Mucosa of stomach (tissue), 1 donor: ENCODE results near the gene TMEM171.

Experiments
- H3K27me3 ChIP-seq: one replicate; pipeline ENCODE4 v1.7.0; 2013; ENCODE audit warnings: mild to moderate bottlenecking, low read length; ENCODE audit not compliant: control insufficient read depth, insufficient read depth
- H3K36me3 ChIP-seq: one replicate; pipeline ENCODE4 v1.7.0; 2013; ENCODE audit warnings: low read length; ENCODE audit not compliant: control insufficient read depth, insufficient read depth
- H3K4me1 ChIP-seq: one replicate; pipeline ENCODE4 v1.7.0; 2013; ENCODE audit warnings: mild to moderate bottlenecking, low read length; ENCODE audit not compliant: control insufficient read depth, insufficient read depth
- H3K4me3 ChIP-seq: one replicate; pipeline ENCODE4 v1.7.0; 2013; ENCODE audit warnings: low read length
- H3K9ac ChIP-seq: one replicate; pipeline ENCODE4 v1.7.0; 2013; ENCODE audit warnings: mild to moderate bottlenecking, low read length, moderate library complexity
- H3K9me3 ChIP-seq: one replicate; pipeline ENCODE4 v1.7.0; 2013; ENCODE audit warnings: mild to moderate bottlenecking, low read length, moderate library complexity; ENCODE audit not compliant: control insufficient read depth
- donor health status: Pancreatic carcinoma.

TMEM171 gene

DNA sequence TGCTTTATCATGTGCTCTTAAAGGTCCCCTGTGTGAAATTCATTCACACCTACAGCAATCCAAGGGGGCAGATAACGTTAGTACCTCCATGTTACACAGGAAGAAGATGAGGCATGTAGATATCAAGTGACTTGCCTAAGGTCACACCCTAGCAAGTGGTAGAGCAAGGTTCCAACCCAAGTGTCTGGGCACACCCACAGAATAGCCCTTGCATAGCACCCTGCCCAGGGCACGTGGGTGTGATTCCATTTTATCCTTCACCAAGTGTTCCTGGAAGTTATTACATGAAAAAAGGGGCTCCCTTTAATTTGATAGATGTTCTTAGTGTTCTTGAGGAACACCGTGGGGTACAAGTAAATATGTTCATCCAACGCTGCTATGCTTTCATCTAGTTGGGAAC, 4.9 kb downstream of the TMEM171 start:
- Histone ChIP-seq H3K36me3 (no peaks in the 10 kb centered on the region), H3K27me3 (no peaks in the 10 kb centered on the region), H3K9ac (no peak overlapping the region), H3K4me1 (peaks cover 34% of the 10 kb centered on the region), H3K9me3 (no peaks in the 10 kb centered on the region), H3K4me3 (no peak overlapping the region)

DNA sequence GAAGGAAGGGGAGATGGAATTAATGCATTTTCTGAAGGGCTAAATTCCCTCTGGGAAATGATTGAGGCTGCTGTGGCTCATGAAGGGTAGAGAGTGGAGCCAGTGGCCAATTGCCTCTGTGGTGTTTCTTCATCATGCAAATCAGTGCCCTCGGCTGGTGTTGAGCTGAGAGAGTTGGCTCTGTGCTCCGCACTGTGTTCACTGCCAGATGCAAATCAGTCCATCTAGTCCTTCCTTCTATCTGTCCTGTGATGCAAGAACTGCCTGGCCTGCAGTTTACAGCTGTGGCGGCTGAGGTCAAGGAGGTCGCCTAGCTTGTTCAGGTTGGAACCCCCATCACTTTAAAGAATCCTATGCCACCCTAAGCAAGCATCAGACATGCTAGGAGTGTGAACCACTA, 6.0 kb downstream of the TMEM171 start:
- Histone ChIP-seq H3K9me3 (no peaks in the 10 kb centered on the region), H3K4me1 (peaks cover 42% of the 10 kb centered on the region), H3K9ac (no peak overlapping the region), H3K36me3 (no peaks in the 10 kb centered on the region), H3K27me3 (no peaks in the 10 kb centered on the region), H3K4me3 (no peak overlapping the region)

GRCh38 chr5:73126957-73127356, 6.6 kb downstream of the TMEM171 start:
- Histone ChIP-seq H3K9me3 (no peaks in the 10 kb centered on the region), H3K9ac (no peak overlapping the region), H3K4me3 (no peak overlapping the region), H3K4me1 (peaks cover 46% of the 10 kb centered on the region), H3K27me3 (no peaks in the 10 kb centered on the region), H3K36me3 (no peaks in the 10 kb centered on the region)

DNA sequence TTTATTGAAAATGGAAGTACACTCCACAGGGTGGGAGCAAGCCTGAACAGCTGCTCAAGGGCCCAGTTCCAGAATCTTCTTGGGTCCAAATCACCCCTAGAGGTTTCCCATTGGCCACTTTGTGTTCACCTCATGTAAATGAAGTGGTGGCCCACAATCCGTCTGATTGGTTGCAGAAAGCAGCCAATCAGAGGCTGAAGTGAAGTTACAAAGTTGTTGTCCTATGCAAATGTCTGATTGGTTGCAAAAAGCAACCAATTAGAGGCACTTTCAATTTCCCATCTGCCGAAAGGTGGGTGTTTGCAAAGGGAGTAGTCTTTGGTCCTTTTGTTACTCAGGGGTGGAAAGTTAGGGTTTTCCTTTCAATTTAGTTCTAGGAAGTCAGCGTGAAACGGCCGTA, 8.8 kb downstream of the TMEM171 start:
- Histone ChIP-seq H3K4me3 (no peak overlapping the region), H3K9ac (peak overlapping the region; percentile 64), H3K27me3 (no peaks in the 10 kb centered on the region), H3K4me1 (peaks cover 55% of the 10 kb centered on the region), H3K9me3 (no peaks in the 10 kb centered on the region), H3K36me3 (no peaks in the 10 kb centered on the region)

- peaks cover 48% of the 10 kb centered on the region for H3K4me1 ChIP-seq
- H3K9ac ChIP-seq: no peak overlapping the region
- no peak overlapping the region for H3K4me3 ChIP-seq
- no peaks in the 10 kb centered on the region for H3K27me3 ChIP-seq
- H3K9me3 ChIP-seq: no peaks in the 10 kb centered on the region
- no peaks in the 10 kb centered on the region for H3K36me3 ChIP-seq
Measured at GRCh38 chr5:73130811-73131210, 10.4 kb downstream of the TMEM171 start.

- H3K9ac ChIP-seq: peak overlapping the region; percentile 9
- H3K36me3 ChIP-seq: no peaks in the 10 kb centered on the region
- no peak overlapping the region for H3K4me3 ChIP-seq
- H3K9me3 ChIP-seq: no peaks in the 10 kb centered on the region
- H3K4me1 ChIP-seq: peaks cover 44% of the 10 kb centered on the region
- no peaks in the 10 kb centered on the region for H3K27me3 ChIP-seq
Measured at GRCh38 chr5:73131711-73132425, 11.5 kb downstream of the TMEM171 start.

DNA sequence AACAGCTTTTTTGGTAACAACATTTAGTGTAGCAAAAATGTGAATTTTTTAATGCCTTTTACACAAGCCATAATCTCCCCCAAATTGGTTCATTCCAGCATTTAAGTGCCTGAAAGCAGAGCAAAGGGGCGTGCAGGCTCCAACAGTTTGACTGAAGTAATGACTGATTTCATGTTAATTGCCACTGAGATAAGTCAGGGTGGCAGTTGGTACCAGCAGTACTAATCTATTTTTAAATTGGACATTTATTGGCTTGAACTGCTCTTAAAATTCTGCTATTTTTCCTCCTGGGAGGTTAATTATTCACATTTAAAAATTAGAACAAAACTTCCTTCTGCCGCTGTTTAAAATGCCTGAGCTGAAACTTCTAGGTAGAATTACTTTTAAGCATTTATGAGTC, 12.4 kb downstream of the TMEM171 start:
- Histone ChIP-seq H3K36me3 (no peaks in the 10 kb centered on the region), H3K4me1 (peaks cover 42% of the 10 kb centered on the region), H3K9me3 (no peaks in the 10 kb centered on the region), H3K27me3 (no peaks in the 10 kb centered on the region), H3K4me3 (no peak overlapping the region), H3K9ac (no peak overlapping the region)

DNA sequence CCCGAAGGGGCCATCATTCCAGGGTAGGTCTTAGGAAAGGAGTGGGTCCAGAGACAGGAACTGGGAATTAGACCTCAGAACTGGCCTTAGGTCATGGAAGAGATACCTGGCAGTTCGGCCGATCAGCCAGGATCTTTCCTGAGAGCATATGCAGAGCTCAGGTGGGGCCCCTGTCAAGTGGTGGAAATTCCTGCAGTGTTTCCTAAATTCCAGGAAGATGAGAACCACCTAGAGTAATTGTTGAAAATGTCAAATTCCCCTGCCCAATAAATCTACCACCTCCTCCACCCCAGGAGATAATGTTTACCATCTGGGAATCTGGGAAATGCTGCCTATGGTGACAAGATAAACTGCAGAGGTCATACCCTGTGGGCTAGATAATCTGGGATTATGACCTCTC, 14.6 kb downstream of the TMEM171 start:
- Histone ChIP-seq H3K9ac (no peak overlapping the region), H3K4me1 (peaks cover 44% of the 10 kb centered on the region)

GRCh38 chr5:73135429-73136054, 15.2 kb downstream of the TMEM171 start:
- Histone ChIP-seq H3K36me3 (no peaks in the 10 kb centered on the region), H3K4me1 (peaks cover 38% of the 10 kb centered on the region), H3K27me3 (no peaks in the 10 kb centered on the region)

More for the DNA sequence above, 14.6 kb downstream of the TMEM171 start:
- H3K9me3 ChIP-seq: no peaks in the 10 kb centered on the region
- no peak overlapping the region for H3K4me3 ChIP-seq
- no peaks in the 10 kb centered on the region for H3K36me3 ChIP-seq
- H3K27me3 ChIP-seq: no peaks in the 10 kb centered on the region

GRCh38 chr5:73136055-73136562, 15.7 kb downstream of the TMEM171 start:
- H3K27me3 ChIP-seq: no peaks in the 10 kb centered on the region
- H3K9ac ChIP-seq: no peak overlapping the region
- H3K4me1 ChIP-seq: peaks cover 35% of the 10 kb centered on the region

More at GRCh38 chr5:73135429-73136054, 15.2 kb downstream of the TMEM171 start:
- Histone ChIP-seq H3K9ac (no peak overlapping the region), H3K4me3 (no peak overlapping the region), H3K9me3 (no peaks in the 10 kb centered on the region)

GRCh38 chr5:73137563-73138530, 17.5 kb downstream of the TMEM171 start:
- Histone ChIP-seq H3K4me1 (peaks cover 21% of the 10 kb centered on the region), H3K36me3 (no peaks in the 10 kb centered on the region), H3K4me3 (no peak overlapping the region), H3K9me3 (no peaks in the 10 kb centered on the region), H3K27me3 (no peaks in the 10 kb centered on the region), H3K9ac (no peak overlapping the region)

More at GRCh38 chr5:73136055-73136562, 15.7 kb downstream of the TMEM171 start:
- Histone ChIP-seq H3K4me3 (no peak overlapping the region), H3K9me3 (no peaks in the 10 kb centered on the region), H3K36me3 (no peaks in the 10 kb centered on the region)
